ENCODE data around the gene JARID2. TPM values are rescaled to one million over a fixed set of nuclear protein-coding genes. Genes with fewer than 3 reads are reported as not detected.

The JARID2 gene
- polyA plus RNA-seq, 1 of the 3 experiments (the other 2 are of a cell fraction), result 3.4 TPM

GRCh38 chr6:15268137-15268908 is 22.5 kb downstream of the JARID2 start:
- ChIA-PET POLR2A (no interaction called here), CTCF (interaction anchor here (1.0 to 1.3 kb wide), 2 partner anchors 54 to 122 kb away, joined by 3 to 4 read pairs; no protein-coding TSS in a partner anchor)
- Histone ChIP-seq H3K9me3 (no peaks in the 10 kb centered on the region), H3K4me1 (ENCODE audit: control insufficient read depth in 1 of 2, insufficient read depth in 2 of 2, low read depth in 1 of 2, low read length in 1 of 2) (peaks cover 12 to 46% of the 10 kb centered on the region in 2 experiments; a peak in 2 of 4 replicates), H3K27me3 (ENCODE audit: insufficient read depth) (no peaks in the 10 kb centered on the region), H2AFZ (ENCODE audit: low read depth) (no peak overlapping the region), H3K27ac (ENCODE audit: low read depth in 2 of 2, low read length in 1 of 2) (no peak overlapping the region), H3K9me2 (no peaks in the 10 kb centered on the region), H3K4me3 (ENCODE audit: low read depth in 2 of 2, low read length in 1 of 2) (no peak overlapping the region), H3K9ac (no peak overlapping the region), H3F3A (replicated peaks; ENCODE audit: insufficient read depth) (no peaks in the 10 kb centered on the region), H4K20me1 (ENCODE audit: insufficient read depth) (peaks cover 13% of the 10 kb centered on the region), H3K4me2 (no peak overlapping the region), H3K79me2 (ENCODE audit: insufficient read depth) (peaks cover 72% of the 10 kb centered on the region), H3K36me3 (replicated peaks in 1 of 2; ENCODE audit: control insufficient read depth in 1 of 2, insufficient read depth in 2 of 2, low read length in 1 of 2) (no peaks in the 10 kb centered on the region)
- 88% methylated on average over 10 of the region's 10 CpGs for WGBS (ENCODE audit: low lambda C conversion rate)
- TF ChIP-seq PBX3 (IDR thresholded peaks at IDR 0.05) (no peak), JUND (IDR thresholded peaks at IDR 0.05) (no peak), NFIC (IDR thresholded peaks at IDR 0.05; ENCODE audit: borderline replicate concordance) (no peak), TAF1 (IDR thresholded peaks at IDR 0.05; ENCODE audit: borderline replicate concordance, low read depth, low read length) (no peak), MAX (IDR thresholded peaks at IDR 0.05; ENCODE audit: low read depth) (no peak), POLR2AphosphoS5 (IDR thresholded peaks at IDR 0.05; ENCODE audit: low read depth, low read length) (no peak), TCF12 (IDR thresholded peaks at IDR 0.05) (no peak), ZBTB33 (IDR thresholded peaks at IDR 0.05; ENCODE audit: borderline replicate concordance, low read depth) (no peak), GABPA (IDR thresholded peaks at IDR 0.05; ENCODE audit: low read depth) (no peak), ELF1 (IDR thresholded peaks at IDR 0.05) (no peak), MXI1 (IDR thresholded peaks at IDR 0.05; ENCODE audit: low read depth, low read length) (no peak), RCOR1 (IDR thresholded peaks at IDR 0.05; ENCODE audit: low read length) (no peak), FOXJ3 (CRISPR knock-in tag; IDR thresholded peaks at IDR 0.05) (no peak)
- no peak for DNase-seq

GRCh38 chr6:15269011-15269410 is 23.1 kb downstream of the JARID2 start:
- Histone ChIP-seq H3K79me2 (ENCODE audit: insufficient read depth) (peaks cover 71% of the 10 kb centered on the region), H3K27me3 (ENCODE audit: insufficient read depth) (no peaks in the 10 kb centered on the region), H3K9me2 (no peaks in the 10 kb centered on the region), H3K9ac (no peak overlapping the region), H4K20me1 (ENCODE audit: insufficient read depth) (peaks cover 13% of the 10 kb centered on the region), H3K27ac (ENCODE audit: low read depth in 2 of 2, low read length in 1 of 2) (no peak overlapping the region), H3K4me3 (ENCODE audit: low read depth in 2 of 2, low read length in 1 of 2) (no peak overlapping the region), H3K4me1 (ENCODE audit: control insufficient read depth in 1 of 2, insufficient read depth in 2 of 2, low read depth in 1 of 2, low read length in 1 of 2) (peaks cover 12 to 46% of the 10 kb centered on the region in 2 experiments; a peak in 2 of 4 replicates), H3K9me3 (no peaks in the 10 kb centered on the region), H2AFZ (ENCODE audit: low read depth) (no peak overlapping the region), H3K36me3 (replicated peaks in 1 of 2; ENCODE audit: control insufficient read depth in 1 of 2, insufficient read depth in 2 of 2, low read length in 1 of 2) (no peaks in the 10 kb centered on the region), H3K4me2 (no peak overlapping the region), H3F3A (replicated peaks; ENCODE audit: insufficient read depth) (no peaks in the 10 kb centered on the region)
- ChIA-PET POLR2A (no interaction called here), CTCF (interaction anchor here (0.7 to 1.3 kb wide), 2 partner anchors 121 kb away, joined by 3 to 4 read pairs; no protein-coding TSS in a partner anchor)
- no peak for DNase-seq
- WGBS (ENCODE audit: low lambda C conversion rate), result 91% methylated on average over 4 of the region's 4 CpGs
- TF ChIP-seq REST (IDR thresholded peaks at IDR 0.05; ENCODE audit: low read depth, low read length), result no peak
- TF ChIP-seq RCOR1 (IDR thresholded peaks at IDR 0.05; ENCODE audit: low read length), result no peak
- TF ChIP-seq FOXJ3 (CRISPR knock-in tag; IDR thresholded peaks at IDR 0.05), result no peak
- no peak for TF ChIP-seq USF2 (IDR thresholded peaks at IDR 0.05; ENCODE audit: borderline replicate concordance, low read depth, low read length)
- TF ChIP-seq CTCF (IDR thresholded peaks at IDR 0.05), result no peak
- no peak for TF ChIP-seq JUND (IDR thresholded peaks at IDR 0.05)
- no peak for TF ChIP-seq MXI1 (IDR thresholded peaks at IDR 0.05; ENCODE audit: low read depth, low read length)
- no peak for TF ChIP-seq NRF1 (IDR thresholded peaks at IDR 0.05; ENCODE audit: low read depth, low read length)

All from SK-N-SH (cell line).